Bronchial epithelial cell (primary cell): ENCODE results near the gene CCDC141. TPM values are rescaled to one million over a fixed set of nuclear protein-coding genes. Genes with fewer than 3 reads are reported as not detected.

Experiments
- DNase-seq: peaks from one replicate; pipeline ENCODE4 v3.0.0-alpha.2; 2010; ENCODE audit warnings: low read depth
- FAIRE-seq: peaks from 2 replicates; lab custom pipeline; 2011; peaks lifted over from hg19 to GRCh38; lab: Jason Lieb, UNC
- H3K27me3 ChIP-seq: 2 replicates; pipeline ENCODE4 v1.5.1; 2011; ENCODE audit warnings: low read length; ENCODE audit not compliant: control insufficient read depth, insufficient read depth
- H3K36me3 ChIP-seq: 2 replicates; pipeline ENCODE4 v1.5.1; 2011; ENCODE audit warnings: low read length; ENCODE audit not compliant: control insufficient read depth, insufficient read depth
- H3K4me3 ChIP-seq: 2 replicates; pipeline ENCODE4 v1.5.1; 2011; ENCODE audit warnings: mild to moderate bottlenecking, low read depth, low read length, control low read depth
- CTCF ChIP-seq: IDR thresholded peaks from 2 replicates; pipeline ENCODE4 v1.5.1; 2011; ENCODE audit warnings: mild to moderate bottlenecking, moderate library complexity, low read length, control low read depth, inconsistent platforms; ENCODE audit not compliant: insufficient read depth, severe bottlenecking
- total RNA-seq: library from RNA; depleted of rRNA; stranded (reverse); fragments of >200 nt; gene quantifications from 2 replicates; pipeline ENCODE4 v1.2.1, GENCODE V29; 2014

Gene CCDC141
- total RNA-seq, 1 donor from 2014 or later = not detected

- no peaks in the 10 kb centered on the region for H3K36me3 ChIP-seq
- H3K4me3 ChIP-seq = no peak overlapping the region
- DNase-seq = no peak
- no peak for FAIRE-seq
- TF ChIP-seq CTCF = no peak
- H3K27me3 ChIP-seq = no peaks in the 10 kb centered on the region
These were observed 69.1 kb downstream of the CCDC141 start for GRCh38 chr2:178980815-178981214.

- FAIRE-seq = no peak
- TF ChIP-seq CTCF = no peak
- DNase-seq = no peak
These were observed 71.3 kb downstream of the CCDC141 start for GRCh38 chr2:178978667-178979066.

GRCh38 chr2:178976351-178976750 lies 73.6 kb downstream of the CCDC141 start:
- no peaks in the 10 kb centered on the region for H3K36me3 ChIP-seq
- no peak for TF ChIP-seq CTCF
- no peak for DNase-seq
- H3K27me3 ChIP-seq = no peaks in the 10 kb centered on the region
- H3K4me3 ChIP-seq = no peak overlapping the region
- no peak for FAIRE-seq

More at GRCh38 chr2:178978667-178979066, 71.3 kb downstream of the CCDC141 start:
- H3K36me3 ChIP-seq = no peaks in the 10 kb centered on the region
- no peak overlapping the region for H3K4me3 ChIP-seq
- no peaks in the 10 kb centered on the region for H3K27me3 ChIP-seq

- DNase-seq = no peak
- H3K36me3 ChIP-seq = no peaks in the 10 kb centered on the region
- FAIRE-seq = no peak
- H3K27me3 ChIP-seq = no peaks in the 10 kb centered on the region
- no peak for TF ChIP-seq CTCF
- H3K4me3 ChIP-seq = no peak overlapping the region
These were observed 87.0 kb downstream of the CCDC141 start for GRCh38 chr2:178962805-178963433.

- Histone ChIP-seq H3K36me3 (no peaks in the 10 kb centered on the region), H3K27me3 (no peaks in the 10 kb centered on the region), H3K4me3 (no peak overlapping the region)
- FAIRE-seq (no peak), DNase-seq (no peak)
- TF ChIP-seq CTCF = no peak
These were observed 87.8 kb downstream of the CCDC141 start for GRCh38 chr2:178962152-178962551.

GRCh38 chr2:178954049-178954448 lies 95.9 kb downstream of the CCDC141 start:
- no peaks in the 10 kb centered on the region for H3K36me3 ChIP-seq

More at GRCh38 chr2:178954049-178954448, 95.9 kb downstream of the CCDC141 start:
- FAIRE-seq = no peak
- no peak for DNase-seq
- no peak for TF ChIP-seq CTCF
- H3K4me3 ChIP-seq = no peak overlapping the region
- no peaks in the 10 kb centered on the region for H3K27me3 ChIP-seq
